Epithelial cell of prostate (primary cell): ENCODE results near the gene DLG2.
"Not testable (repeated sequence)": the region's sequence is repeated elsewhere in the genome, so short reads cannot be mapped to it uniquely, and the experiment has no call there.

Experiments used
- DNase-seq: peaks from one replicate; pipeline ENCODE4 v3.0.0-alpha.2; 2011; ENCODE audit warnings: low read depth, low spot score
- H3K27ac ChIP-seq: fragments of 450-650 bp; 2 replicates; pipeline ENCODE4 v1.5.1; 2017; ENCODE audit warnings: mild to moderate bottlenecking

The DLG2 gene

DNA sequence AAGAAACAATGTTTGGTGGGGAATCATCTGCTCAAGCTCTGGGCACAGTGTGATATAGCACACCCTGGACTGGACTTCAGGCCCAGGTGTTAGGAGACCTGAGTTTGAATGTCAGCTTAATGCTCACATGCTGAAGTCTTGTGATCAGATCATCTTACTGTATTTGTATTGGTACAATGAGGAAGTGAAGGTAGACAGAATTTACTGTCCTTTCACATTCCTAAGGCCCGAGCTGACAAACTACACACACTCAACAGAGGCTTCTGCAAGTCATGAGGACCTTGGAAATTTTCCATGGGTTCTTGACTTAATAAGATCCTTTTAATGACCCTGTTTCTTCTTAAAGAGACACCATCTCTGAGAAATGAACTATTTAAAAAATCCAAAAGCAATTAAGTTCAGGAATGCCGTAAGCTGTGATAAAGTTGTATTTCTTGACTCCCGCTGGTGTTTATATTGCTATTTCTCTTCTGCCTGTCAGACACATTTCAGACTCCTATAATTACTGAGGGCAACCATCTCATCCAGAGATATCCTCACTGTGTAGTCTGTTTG, 802.0 kb downstream of the DLG2 start:
- no peak for DNase-seq
- no peak overlapping the region for H3K27ac ChIP-seq

DNA sequence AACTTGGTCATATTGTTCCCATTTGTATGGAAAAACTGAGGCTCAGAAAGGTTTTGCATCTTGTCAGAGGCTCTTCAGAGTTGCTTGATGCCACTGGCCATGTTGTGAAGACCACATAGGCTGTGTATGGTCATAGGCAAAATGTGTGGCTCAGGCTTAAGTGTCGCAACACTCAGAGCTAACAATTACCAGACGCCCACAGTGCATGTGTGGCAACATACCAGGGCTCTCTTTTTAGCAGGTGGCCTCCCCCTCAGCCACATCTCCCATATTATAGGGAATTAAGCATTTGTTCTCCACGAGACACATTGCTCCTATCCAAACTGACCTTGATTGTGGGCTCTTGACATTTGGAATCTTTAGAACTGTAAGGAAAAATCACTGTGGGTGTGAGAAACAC, 802.5 kb downstream of the DLG2 start:
- H3K27ac ChIP-seq = no peak overlapping the region
- no peak for DNase-seq

DNA sequence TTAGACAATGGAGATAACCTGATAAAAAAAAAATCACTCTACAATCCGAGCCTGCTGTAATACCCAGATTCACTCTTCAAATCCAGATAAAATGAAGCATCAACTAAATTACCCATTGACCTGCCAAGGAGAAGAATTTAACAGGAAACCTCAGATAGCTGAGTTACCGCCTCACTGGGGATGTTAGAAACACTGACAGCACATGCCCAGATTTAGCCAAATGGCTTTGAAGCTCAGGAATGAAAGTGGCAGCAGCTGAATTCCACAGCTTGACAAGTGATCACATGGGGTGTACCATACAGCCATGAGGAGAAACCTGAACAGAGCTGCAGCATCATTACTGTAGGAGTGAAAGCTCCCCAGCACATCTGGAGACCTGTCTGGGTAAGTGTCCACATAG, 807.6 kb downstream of the DLG2 start:
- no peak overlapping the region for H3K27ac ChIP-seq

DNA sequence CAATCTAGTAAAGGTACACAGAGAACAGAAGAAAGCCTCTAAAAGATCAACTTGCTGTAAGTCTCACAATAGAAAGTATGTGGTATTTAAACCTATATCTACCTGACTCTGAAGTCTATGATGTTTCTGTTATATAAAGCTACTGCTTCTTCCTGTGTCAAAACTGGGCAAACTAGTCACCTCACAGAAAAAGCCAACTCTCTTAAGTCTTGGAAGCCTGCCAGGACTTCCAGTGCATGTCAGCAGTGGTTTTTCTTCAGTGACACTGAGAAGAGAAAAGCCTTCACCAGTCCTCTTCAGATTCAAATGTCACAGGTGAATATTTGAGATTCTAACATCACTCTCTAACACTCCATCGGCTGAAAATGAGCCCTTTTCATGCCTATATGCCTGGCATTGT, 808.0 kb downstream of the DLG2 start:
- peak overlapping the region; percentile 53 for H3K27ac ChIP-seq
- DNase-seq = no peak

More for the DNA sequence above, 807.6 kb downstream of the DLG2 start:
- no peak for DNase-seq

DNA sequence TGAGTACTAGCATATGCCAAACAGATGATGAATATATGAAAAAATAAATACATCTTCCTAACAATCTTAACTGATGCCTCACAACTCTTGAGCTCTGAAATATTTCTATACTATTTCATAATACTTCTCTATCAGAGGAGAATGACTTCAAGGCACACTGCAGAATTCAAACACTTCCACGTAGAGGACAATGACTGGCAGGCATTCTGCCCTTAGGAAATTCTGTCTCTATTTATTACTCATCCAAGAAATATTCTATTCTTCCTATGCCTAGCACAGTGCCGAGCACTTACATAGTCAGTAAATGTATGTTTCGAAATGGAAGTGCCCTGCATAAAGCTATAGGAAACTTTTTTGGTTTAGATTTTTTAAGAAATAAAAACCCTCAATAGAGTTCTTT, 809.1 kb downstream of the DLG2 start:
- DNase-seq = peak; percentile 29

DNA sequence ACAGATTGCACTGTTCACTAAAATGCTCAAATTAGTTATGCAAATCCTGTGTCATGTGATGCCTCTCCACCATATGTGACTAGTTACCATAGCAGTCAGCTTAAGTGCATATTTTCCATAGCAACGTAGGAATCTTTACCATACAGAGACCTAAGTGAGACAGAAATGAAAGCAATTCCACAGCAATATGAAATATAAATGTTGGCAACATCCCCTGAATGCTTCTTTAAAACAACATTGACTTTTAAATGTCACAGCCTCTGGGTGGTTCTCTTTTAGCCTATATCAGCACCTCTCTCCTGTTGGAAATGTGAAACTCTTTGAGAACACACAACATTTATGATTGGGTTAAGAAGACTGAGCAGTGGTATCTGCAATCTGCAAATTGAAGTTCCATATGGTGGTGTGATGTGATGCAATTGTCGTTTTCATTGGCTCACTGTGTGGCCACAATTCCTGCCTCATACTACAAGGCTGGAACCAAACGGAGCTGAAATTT, 814.6 kb downstream of the DLG2 start:
- no peak overlapping the region for H3K27ac ChIP-seq
- no peak for DNase-seq

More for the DNA sequence above, 809.1 kb downstream of the DLG2 start:
- H3K27ac ChIP-seq = peak overlapping the region; percentile 53

DNA sequence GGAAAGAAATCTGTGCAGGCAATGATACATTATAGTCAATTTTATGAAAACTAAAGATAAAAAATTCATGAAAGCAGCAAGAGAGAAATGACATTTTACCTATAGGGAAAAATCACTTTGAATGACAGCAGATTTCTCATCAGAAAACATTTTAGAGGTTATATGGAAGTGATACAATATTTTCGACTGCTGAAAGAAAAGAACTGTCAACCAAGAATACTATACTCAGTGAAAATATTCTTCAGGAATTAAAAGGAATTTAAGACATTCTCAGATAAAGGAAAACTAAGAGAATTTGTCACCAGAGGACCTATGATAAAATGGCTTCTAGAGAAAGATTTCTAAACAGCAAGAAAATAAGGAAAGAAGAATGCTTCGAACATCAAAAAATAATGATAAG, 820.8 kb downstream of the DLG2 start:
- no peak overlapping the region for H3K27ac ChIP-seq
- no peak for DNase-seq

DNA sequence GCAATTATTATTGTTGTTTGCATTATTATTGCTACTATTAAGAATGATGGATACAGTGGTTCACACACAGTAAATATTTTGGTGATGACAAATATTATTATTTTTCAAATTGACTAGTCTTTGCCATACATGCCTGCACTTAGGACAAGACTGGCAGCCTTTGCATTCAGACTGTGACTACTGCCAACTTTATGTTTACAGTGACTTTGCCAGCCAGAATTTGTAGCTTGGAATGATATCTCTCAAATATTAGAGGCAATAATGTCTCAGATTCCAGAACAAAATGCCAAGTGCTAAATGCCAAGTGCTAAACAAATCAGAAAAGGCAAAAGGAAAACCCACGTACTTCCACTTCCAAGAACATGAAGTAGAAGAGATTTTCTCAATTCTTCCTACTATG, 823.1 kb downstream of the DLG2 start:
- H3K27ac ChIP-seq = no peak overlapping the region
- DNase-seq = no peak

DNA sequence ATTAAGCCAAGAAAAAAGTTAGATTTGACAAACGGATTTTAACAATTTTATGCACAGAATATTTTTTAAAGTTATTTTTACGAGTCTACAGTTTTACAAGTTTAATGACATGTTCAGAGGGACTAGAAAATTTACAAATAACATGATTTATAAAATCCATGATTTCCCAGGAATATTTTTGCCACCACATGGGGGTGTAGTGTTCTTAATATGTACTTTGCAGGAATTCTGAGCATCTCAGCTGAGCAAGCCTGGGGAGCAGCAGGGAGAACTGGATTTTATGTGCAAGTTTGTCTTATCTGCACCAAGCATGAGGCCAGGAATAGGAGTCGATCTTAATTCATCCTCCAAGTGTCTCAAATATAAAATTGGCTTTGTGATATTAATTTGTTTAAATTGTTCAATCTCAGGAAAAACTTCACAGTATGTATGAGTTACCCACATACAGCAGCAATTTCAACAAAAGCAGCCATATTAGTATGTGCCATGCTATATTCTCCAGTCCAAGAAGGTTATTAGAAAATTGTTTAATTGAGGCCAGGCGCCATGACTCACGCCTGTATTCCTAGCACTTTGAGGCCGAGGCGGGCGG, 826.3 kb downstream of the DLG2 start:
- no peak overlapping the region for H3K27ac ChIP-seq
- no peak for DNase-seq

DNA sequence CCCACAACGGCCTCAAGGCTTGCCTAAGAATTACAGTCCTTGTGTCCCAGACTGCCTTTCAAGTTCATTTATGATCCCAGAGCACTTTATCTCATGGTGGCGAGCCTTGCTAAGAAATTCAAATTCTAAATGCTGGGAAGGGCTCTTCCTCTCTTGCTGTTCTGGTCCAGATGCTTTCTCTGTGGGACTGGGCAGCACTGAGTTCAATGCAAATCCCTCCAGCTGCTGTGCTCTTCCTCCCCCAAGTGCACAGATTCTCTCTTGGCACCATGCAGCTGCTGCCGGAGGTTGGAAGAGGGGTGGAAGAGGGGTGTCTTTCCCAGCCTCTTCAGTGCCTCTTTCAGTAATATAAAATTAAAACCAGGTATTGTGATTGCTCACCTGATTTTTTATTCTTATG, 828.0 kb downstream of the DLG2 start:
- DNase-seq = no peak

DNA sequence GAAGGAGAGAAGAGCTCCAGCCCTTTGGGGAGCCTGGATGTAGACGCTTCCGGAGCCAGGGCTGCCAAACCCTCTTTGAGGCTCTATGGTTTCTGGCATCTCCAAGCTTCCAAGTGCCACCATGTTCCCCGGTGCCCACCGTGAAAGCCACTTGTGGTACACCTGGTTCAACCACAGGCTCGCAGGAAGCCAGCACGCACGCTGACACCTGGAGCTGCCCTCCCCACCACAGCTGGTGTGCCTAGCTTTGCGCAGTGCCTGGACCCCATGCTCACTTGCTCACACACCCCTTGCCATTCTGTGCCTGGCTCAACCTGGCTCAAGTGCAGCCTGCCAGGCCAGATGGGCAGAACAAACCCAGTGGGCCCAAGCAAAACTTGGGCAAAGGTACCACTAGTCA, 831.4 kb downstream of the DLG2 start:
- no peak overlapping the region for H3K27ac ChIP-seq
- no peak for DNase-seq

More for the DNA sequence above, 828.0 kb downstream of the DLG2 start:
- H3K27ac ChIP-seq = no peak overlapping the region

DNA sequence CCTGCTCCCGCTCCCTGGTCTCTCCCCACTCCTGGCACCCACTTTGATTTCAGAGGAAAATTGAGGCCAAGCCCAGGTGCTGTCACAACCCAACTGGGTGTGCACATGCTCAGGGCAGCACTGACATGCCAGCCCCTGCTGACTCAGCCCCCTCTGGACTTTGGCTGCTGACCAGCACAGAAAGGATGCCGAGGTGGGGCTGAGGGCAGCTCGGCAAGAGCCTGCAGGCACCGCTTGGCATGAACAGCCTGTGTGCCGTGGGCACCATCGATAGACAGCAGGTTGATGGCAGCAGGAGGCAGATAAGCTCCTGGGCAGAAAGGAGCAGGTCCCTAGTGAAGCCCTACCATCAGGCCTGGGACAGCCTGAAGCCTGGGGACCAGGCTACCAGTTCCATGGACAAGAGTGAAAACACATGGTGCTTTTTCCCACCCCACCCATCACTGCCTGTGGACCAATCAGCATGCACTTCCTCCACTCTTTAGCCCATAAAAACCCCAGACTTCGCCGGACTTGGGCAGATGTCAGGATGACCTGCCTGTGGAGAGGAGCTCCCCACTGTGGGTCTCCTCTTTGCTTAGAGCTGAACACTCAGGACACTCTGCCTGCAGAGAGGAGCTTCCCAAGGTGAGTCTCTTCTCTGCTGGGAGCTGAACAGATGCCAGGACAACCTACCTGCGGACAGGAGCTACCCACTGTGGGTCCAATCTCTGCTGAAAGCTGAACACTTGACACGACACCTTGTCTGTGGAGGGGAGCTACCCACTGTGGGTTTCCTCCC, 832.3 kb downstream of the DLG2 start:
- DNase-seq = no peak
- no peak overlapping the region for H3K27ac ChIP-seq

DNA sequence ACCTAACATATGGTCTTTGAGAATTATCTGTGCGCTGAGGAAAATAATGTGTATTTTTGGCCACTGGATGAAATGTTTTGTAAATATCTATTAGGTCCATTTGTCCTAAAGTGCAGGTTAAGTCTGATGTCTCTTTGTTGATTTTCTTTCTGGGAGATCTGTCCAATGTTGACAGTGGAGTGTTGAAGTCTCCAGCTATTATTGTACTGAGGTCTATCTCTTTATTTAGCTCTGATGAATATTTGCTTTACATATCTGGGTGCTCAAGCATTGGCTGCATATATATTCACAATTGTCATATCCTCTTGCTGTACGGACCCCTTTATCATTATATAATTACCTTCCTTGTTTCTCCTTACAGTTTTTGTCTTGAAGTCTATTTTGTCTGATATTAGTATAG, 833.8 kb downstream of the DLG2 start:
- no peak for DNase-seq
- H3K27ac ChIP-seq = no peak overlapping the region

DNA sequence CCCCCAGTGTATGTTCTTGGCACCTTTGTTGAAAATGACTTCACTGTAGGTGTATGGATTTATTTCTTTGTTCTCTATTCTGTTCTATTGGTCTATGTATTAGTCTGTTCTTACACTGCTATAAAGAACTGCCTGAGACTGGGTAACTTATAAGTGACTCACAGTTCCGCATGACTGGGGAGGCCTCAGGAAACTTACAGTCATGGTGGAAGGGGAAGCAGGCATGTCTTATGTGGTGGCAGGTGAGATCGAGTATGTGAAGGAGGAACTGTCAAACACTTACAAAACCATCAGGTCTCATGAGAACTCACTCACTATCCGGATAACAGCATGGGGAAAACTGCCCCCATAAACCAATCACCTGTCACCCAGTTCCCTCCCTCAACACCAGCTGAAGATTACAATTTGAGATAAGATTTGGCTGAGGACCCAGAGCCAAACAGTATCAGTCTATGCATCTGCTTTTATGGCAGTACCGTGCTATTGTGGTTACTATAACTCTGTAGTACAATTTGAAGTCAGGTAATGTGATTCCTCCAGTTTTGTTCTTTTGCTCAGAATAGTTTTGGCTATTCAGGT, 836.2 kb downstream of the DLG2 start:
- no peak for DNase-seq
- no peak overlapping the region for H3K27ac ChIP-seq

DNA sequence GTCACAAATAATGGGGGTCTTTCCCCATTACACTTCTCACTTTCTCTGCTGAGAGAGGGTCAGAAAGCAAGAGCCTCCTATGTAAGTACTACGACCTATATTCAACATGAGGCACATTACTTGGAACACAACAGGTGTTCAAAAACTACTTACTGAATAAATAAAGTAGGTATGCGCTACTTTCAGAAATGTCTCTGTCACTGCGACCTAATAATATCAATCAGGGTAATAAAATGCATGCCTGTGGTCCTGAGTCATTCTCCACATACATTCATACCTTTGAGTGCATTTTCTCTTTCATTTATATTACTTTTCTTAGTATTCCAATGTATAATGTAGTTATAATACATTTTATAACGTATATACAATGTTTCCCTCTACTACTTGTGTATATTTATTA, 838.9 kb downstream of the DLG2 start:
- DNase-seq = no peak
- H3K27ac ChIP-seq = no peak overlapping the region

DNA sequence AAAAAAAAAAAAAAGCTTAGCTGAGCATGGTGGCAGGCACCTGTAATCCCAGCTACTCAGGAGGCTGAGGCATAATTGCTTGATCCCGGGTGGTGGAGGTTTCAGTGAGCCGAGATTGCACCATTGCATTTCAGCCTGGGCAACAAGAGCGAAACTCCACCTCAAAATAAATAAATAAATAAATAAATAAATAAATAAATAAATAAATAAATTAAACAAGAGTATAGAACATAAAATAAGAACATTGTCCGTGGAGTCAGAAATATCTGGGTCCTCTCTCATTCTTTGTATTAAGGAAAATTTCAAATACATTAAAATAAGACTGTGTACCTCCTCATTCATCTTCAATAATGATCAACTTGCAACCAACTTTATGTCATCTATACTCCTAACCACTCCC, 843.0 kb downstream of the DLG2 start:
- H3K27ac ChIP-seq, DNase-seq: not testable (repeated sequence)

DNA sequence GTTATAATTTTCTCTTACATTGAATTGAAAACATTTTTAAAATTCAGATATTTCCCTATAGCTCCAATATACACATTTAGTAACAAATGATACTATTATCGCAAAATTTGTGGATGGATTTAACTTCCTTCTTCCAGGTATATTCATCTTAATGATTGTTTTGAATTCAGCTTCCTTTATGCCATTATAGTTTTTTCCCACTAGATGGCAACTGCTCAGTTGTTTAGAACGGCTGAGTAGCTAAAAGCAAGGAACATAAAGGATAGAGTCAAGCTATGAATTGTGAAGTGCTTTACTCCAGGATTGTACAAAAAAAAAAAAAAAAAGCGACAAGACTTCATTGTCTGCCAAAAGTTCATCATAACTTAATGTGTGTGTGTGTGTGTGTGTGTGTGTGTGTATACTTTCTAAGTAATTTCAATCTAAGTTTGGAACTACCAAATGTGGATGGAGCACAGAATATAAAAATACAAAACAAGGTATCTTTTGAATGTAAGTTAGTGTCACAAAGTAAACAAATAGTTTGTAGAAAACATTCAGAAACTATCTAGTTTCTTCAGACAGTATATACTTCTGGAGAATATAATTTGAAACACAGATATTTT, 846.4 kb downstream of the DLG2 start:
- no peak for DNase-seq
- no peak overlapping the region for H3K27ac ChIP-seq

DNA sequence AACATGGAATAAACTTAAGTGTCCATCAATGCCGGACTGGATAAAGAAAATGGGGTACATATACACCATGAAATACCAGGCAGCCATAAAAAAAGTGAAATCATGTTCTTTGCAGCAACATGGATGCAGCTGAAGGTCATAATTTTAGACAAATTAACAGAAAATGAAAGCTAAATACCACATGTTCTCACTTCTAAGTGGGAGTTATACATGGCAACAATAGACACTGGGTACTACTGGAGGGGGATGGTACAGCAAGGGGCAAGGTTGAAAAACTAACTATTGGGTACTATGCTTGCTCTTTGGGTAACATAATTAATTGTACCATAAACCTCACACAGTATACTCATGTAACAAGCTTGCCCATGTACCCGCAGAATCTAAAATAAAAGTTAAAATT, 851.6 kb downstream of the DLG2 start:
- no peak for DNase-seq
- no peak overlapping the region for H3K27ac ChIP-seq

DNA sequence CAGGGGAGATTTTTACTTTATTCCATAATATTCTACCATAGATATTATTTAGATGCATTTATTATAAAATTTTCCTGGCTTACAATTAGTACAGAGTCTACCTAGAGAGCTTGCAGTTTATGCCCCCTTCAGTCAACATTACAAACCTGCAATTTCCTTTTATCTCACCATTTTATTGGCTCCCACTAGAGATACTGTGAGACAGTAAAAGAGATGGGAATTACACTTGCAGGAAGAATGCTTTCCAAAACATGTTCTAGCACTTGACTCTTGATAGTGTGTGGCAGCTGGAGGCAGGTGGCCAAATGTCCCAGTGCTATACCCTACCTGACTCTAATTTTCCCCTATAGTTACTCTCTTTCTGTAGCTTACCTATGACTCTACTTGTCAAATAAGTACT, 863.2 kb downstream of the DLG2 start:
- H3K27ac ChIP-seq = no peak overlapping the region
- no peak for DNase-seq

DNA sequence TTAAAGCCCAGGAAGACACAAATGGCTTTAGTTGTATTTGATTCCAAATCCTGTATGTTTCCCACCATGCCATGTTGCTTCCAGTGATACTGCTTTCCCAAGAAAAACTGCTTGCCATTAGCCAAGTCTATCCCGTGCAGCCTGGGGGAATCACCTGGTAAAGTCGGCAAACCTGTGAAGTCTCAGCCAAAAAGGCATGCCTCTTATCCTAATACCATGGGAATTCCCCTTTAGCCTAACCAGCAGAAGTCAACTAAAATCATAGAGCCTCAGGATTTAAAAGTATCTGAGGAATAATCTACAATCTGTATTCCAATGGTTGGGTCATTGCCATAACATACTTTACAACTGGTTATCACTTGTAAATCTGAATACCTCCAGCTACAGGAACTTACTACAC, 869.4 kb downstream of the DLG2 start:
- H3K27ac ChIP-seq = no peak overlapping the region
- no peak for DNase-seq

DNA sequence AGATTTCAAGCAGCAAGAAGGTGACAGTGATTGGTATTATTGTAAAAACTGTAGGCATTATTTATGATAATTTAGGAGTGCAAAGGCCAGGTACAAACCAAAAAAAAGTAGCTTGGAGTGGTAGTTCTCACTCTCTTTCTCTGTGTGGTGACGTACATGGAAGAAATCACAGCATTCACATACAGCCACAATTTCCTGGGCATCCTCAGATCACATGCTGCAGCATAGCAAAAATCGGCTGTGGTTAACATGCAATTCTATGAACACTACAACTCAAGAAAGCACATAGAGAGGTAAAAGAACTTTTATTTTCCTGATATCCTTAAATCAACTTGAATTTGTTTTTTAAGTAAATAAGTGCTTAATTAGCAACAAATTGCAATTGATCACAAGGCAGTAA, 875.8 kb downstream of the DLG2 start:
- no peak for DNase-seq

More for the DNA sequence above, 875.8 kb downstream of the DLG2 start:
- H3K27ac ChIP-seq = no peak overlapping the region
